ENCODE results near the gene FCHSD2. TPM values are rescaled to one million over a fixed set of nuclear protein-coding genes. Genes with fewer than 3 reads are reported as not detected.
A peak's percentile ranks its signal among the peaks of the same experiment; 100 is the strongest.

FCHSD2 gene
- total and polyA plus RNA-seq, 2 donors (not counting 1 experiment from before 2014, with no cell fraction given) = 113 to 189 TPM

DNA sequence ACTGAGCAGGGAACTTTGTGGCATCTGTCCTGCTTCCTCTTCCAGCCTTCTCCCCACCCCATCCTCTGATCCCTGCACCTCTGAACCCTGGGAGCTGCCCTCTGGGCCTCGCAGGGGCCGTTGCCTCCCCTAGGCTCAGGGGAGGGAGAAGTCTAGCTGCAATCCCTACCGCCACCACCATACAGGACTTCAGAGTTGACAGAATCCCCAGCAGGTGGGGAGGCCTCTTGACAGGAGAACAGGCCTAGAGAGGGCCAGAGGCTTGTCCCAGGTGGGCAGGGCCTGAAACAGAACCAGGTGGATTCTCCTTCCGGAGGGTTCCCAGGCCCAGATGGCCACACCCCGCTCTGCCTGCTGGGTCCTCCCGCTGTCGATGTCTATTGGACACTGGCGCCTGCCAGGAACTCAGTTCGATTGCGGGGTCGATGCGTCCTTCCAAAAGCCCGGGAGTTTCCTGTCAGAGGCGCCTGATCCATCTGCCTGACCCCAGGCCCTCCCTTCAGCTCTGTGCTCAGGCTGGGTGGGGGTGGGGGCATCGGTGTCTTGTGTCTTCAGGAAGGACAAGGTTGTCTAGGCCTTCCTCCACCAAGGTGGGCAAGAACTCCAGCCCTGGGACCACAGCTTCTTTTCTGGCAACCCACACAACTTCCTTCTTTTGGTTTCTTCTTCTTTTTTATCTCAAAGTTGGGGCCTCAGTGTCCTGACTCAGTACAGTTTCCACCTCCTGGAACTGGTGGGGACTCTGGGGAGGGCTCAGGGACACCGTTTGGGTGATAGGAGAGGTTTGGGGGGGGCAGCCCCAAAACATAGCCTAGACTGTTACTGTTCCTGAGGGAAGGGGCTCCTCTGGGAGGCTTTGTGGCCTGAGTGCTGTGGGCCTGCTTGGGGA lies 354.7 kb downstream of the FCHSD2 start:
- Histone ChIP-seq H3K79me2 (ENCODE audit: control insufficient read depth, insufficient read depth, low read length) (peaks cover 4% of the 10 kb centered on the region), H4K20me1 (ENCODE audit: control insufficient read depth, insufficient read depth, low read length, poor library complexity, severe bottlenecking) (no peaks in the 10 kb centered on the region), H2AFZ (ENCODE audit: insufficient read depth, low read depth, low read length, poor library complexity, severe bottlenecking) (peak overlapping the region; percentile 70), H3K9me3 (ENCODE audit: control extremely low read depth in 1 of 3, control insufficient read depth in 2 of 3, insufficient read depth in 1 of 3, low read length in 2 of 3) (no peaks in the 10 kb centered on the region), H3K27ac (ENCODE audit: low read length in 2 of 2) (peak overlapping the region; percentile 81 to 87), H3K4me1 (ENCODE audit: control insufficient read depth in 2 of 2, insufficient read depth in 2 of 2, low read length in 2 of 2) (peaks cover 25 to 33% of the 10 kb centered on the region in 2 donors), H3K36me3 (replicated peaks in 1 of 2; ENCODE audit: control extremely low read depth in 1 of 2, control insufficient read depth in 1 of 2, extremely low read depth in 1 of 2, insufficient read depth in 2 of 2, low read length in 1 of 2) (no peaks in the 10 kb centered on the region), H3K9ac (ENCODE audit: low read length) (peak overlapping the region; percentile 24), H3K4me3 (ENCODE audit: control extremely low read depth in 1 of 5, extremely low read depth in 1 of 5, insufficient read depth in 1 of 5, low read depth in 2 of 5, low read length in 4 of 5) (peak overlapping the region in 1 of 5 experiments; percentile 33), H3K27me3 (replicated peaks in 1 of 4; ENCODE audit: control extremely low read depth in 1 of 4, control insufficient read depth in 3 of 4, insufficient read depth in 4 of 4, low read length in 3 of 4) (no peaks in the 10 kb centered on the region), H3K4me2 (replicated peaks; ENCODE audit: low read depth, low read length, poor library complexity, severe bottlenecking) (peak overlapping the region; percentile 68)
- peak; percentile 77 for ATAC-seq (ENCODE audit: low read depth)
- 36% methylated on average over 14 of the region's 16 CpGs for WGBS (ENCODE audit: insufficient coverage)
- H3K4me3 Mint-ChIP-seq = peak overlapping the region; percentile 52
- ChIA-PET POLR2A (interaction anchor here (0.6 kb wide), 1 partner anchor 84 kb away, joined by 8 read pairs; no protein-coding TSS in a partner anchor), CTCF (interaction anchor here (0.6 to 10.6 kb wide), 7 partner anchors 13 to 139 kb away, joined by 3 to 390 read pairs (median 4); no protein-coding TSS in a partner anchor)
- H3K27me3 Mint-ChIP-seq = no peaks in the 10 kb centered on the region
- intact Hi-C loops (cut with micrococcal nuclease) = no loop called here
- TF ChIP-seq, protein P1, sequence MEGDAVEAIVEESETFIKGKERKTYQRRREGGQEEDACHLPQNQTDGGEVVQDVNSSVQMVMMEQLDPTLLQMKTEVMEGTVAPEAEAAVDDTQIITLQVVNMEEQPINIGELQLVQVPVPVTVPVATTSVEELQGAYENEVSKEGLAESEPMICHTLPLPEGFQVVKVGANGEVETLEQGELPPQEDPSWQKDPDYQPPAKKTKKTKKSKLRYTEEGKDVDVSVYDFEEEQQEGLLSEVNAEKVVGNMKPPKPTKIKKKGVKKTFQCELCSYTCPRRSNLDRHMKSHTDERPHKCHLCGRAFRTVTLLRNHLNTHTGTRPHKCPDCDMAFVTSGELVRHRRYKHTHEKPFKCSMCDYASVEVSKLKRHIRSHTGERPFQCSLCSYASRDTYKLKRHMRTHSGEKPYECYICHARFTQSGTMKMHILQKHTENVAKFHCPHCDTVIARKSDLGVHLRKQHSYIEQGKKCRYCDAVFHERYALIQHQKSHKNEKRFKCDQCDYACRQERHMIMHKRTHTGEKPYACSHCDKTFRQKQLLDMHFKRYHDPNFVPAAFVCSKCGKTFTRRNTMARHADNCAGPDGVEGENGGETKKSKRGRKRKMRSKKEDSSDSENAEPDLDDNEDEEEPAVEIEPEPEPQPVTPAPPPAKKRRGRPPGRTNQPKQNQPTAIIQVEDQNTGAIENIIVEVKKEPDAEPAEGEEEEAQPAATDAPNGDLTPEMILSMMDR (IDR thresholded peaks at IDR 0.05) = peak; percentile 30
- TF ChIP-seq EZH2 (IDR thresholded peaks at IDR 0.05; ENCODE audit: borderline replicate concordance, insufficient read depth, low read depth, low read length, poor library complexity, severe bottlenecking) = no peak
- H3K9me3 Mint-ChIP-seq (ENCODE audit: insufficient read depth) = no peaks in the 10 kb centered on the region
- peak overlapping the region; percentile 92 for H3K27ac Mint-ChIP-seq
- peak; percentile 75 for DNase-seq
- peaks cover 43% of the 10 kb centered on the region for H3K4me1 Mint-ChIP-seq

Small RNA genes within 50 kb of the gene (small RNA-seq; reads per million reads assigned to genes)
- gene RNU6-672P (ENCODE audit: insufficient read length, low read depth, low replicate concordance) = not detected

Other genes starting within 250 kb of the FCHSD2 start
- gene P2RY2, start 76.0 kb upstream of the FCHSD2 start, total RNA-seq = 0.37 and 0.73 TPM in 2 replicates
- gene P2RY2, start 76.0 kb upstream of the FCHSD2 start, polyA plus RNA-seq = 0.12 and 0.13 TPM in 2 replicates
- 0.25 TPM in 1 of 2 replicates, not detected in the other for gene P2RY6, start 130.0 kb upstream of the FCHSD2 start, total RNA-seq
- 0.04 TPM in 1 of 2 replicates, not detected in the other for gene P2RY6, start 130.0 kb upstream of the FCHSD2 start, polyA plus RNA-seq
- gene ARHGEF17, start 166.0 kb upstream of the FCHSD2 start, total RNA-seq = 0.02 and 0.05 TPM in 2 replicates
- 0.01 TPM in 1 of 2 replicates, not detected in the other for gene ARHGEF17, start 166.0 kb upstream of the FCHSD2 start, polyA plus RNA-seq
- gene RELT, start 234.1 kb upstream of the FCHSD2 start, total RNA-seq = 92.4 and 97.1 TPM in 2 replicates
- gene RELT, start 234.1 kb upstream of the FCHSD2 start, polyA plus RNA-seq = 71.6 and 158 TPM in 2 replicates

Data from B cell (primary cell).